Measurements from ENCODE around the gene UHMK1.

- TF ChIP-seq YY1 (IDR thresholded peaks at IDR 0.05; ENCODE audit: insufficient read depth, insufficient read length) (no peak), ZNF274 (IDR thresholded peaks at IDR 0.05; ENCODE audit: low read depth, low read length) (no peak)
Observed at GRCh38 chr1:162530988-162531319, 33.3 kb downstream of the UHMK1 start.
